ENCODE results near the gene TULP4. TPM values are rescaled to one million over a fixed set of nuclear protein-coding genes. Genes with fewer than 3 reads are reported as not detected.

Gene TULP4
- total RNA-seq, 1 experiment from 2014 or later: 210 TPM

- Histone ChIP-seq H3K27ac (no peak overlapping the region), H3K4me3 (no peak overlapping the region), H3K36me3 (no peaks in the 10 kb centered on the region), H3K4me1 (no peaks in the 10 kb centered on the region), H3K27me3 (no peaks in the 10 kb centered on the region), H3K9me3 (replicated peaks) (peaks cover 15% of the 10 kb centered on the region)
- DNase-seq: no peak
Measured at GRCh38 chr6:158529629-158530028, 217.4 kb downstream of the TULP4 start.

GRCh38 chr6:158531566-158531965, 219.3 kb downstream of the TULP4 start:
- Histone ChIP-seq H3K27ac (no peak overlapping the region), H3K36me3 (no peaks in the 10 kb centered on the region), H3K9me3 (replicated peaks) (peaks cover 15% of the 10 kb centered on the region), H3K4me3 (no peak overlapping the region), H3K4me1 (no peaks in the 10 kb centered on the region), H3K27me3 (no peaks in the 10 kb centered on the region)
- DNase-seq: no peak

- H3K9me3 ChIP-seq (replicated peaks): peaks cover 11% of the 10 kb centered on the region
- H3K27me3 ChIP-seq: no peaks in the 10 kb centered on the region
- H3K4me3 ChIP-seq: no peak overlapping the region
- no peaks in the 10 kb centered on the region for H3K4me1 ChIP-seq
- no peak overlapping the region for H3K27ac ChIP-seq
- no peaks in the 10 kb centered on the region for H3K36me3 ChIP-seq
- no peak for DNase-seq
Measured at GRCh38 chr6:158531970-158532369, 219.7 kb downstream of the TULP4 start.

GRCh38 chr6:158536084-158536890, 224.0 kb downstream of the TULP4 start:
- peak overlapping the region; percentile 55 for H3K4me3 ChIP-seq
- DNase-seq: peak; percentile 74 to 81
- peaks cover 13% of the 10 kb centered on the region; the same call in 1 of the 2 replicates for H3K4me1 ChIP-seq
- H3K27ac ChIP-seq: no peak overlapping the region
- H3K27me3 ChIP-seq: no peaks in the 10 kb centered on the region
- no peaks in the 10 kb centered on the region for H3K9me3 ChIP-seq (replicated peaks)
- H3K36me3 ChIP-seq: no peaks in the 10 kb centered on the region

GRCh38 chr6:158536891-158537798, 224.9 kb downstream of the TULP4 start:
- Histone ChIP-seq H3K27ac (no peak overlapping the region), H3K4me1 (peaks cover 13% of the 10 kb centered on the region; the same call in 1 of the 2 replicates), H3K9me3 (replicated peaks) (no peaks in the 10 kb centered on the region), H3K36me3 (no peaks in the 10 kb centered on the region), H3K27me3 (no peaks in the 10 kb centered on the region), H3K4me3 (peak overlapping the region; percentile 55)
- DNase-seq: peak; percentile 42 to 47

GRCh38 chr6:158538741-158539140, 226.5 kb downstream of the TULP4 start:
- Histone ChIP-seq H3K4me1 (peaks cover 13% of the 10 kb centered on the region; the same call in 1 of the 2 replicates), H3K27me3 (no peaks in the 10 kb centered on the region), H3K9me3 (replicated peaks) (no peaks in the 10 kb centered on the region), H3K36me3 (no peaks in the 10 kb centered on the region), H3K4me3 (no peak overlapping the region), H3K27ac (no peak overlapping the region)
- no peak for DNase-seq

- Histone ChIP-seq H3K4me3 (peak overlapping the region; percentile 11), H3K27me3 (no peaks in the 10 kb centered on the region), H3K9me3 (replicated peaks) (no peaks in the 10 kb centered on the region), H3K27ac (peak overlapping the region; percentile 17; the same call in 1 of the 2 replicates), H3K4me1 (peaks cover 13% of the 10 kb centered on the region; the same call in 1 of the 2 replicates), H3K36me3 (no peaks in the 10 kb centered on the region)
- peak; percentile 47 to 70 for DNase-seq
Measured at GRCh38 chr6:158539413-158539812, 227.1 kb downstream of the TULP4 start.

GRCh38 chr6:158539881-158540280, 227.6 kb downstream of the TULP4 start:
- Histone ChIP-seq H3K4me3 (peak overlapping the region; percentile 11), H3K27me3 (no peaks in the 10 kb centered on the region), H3K4me1 (peaks cover 13% of the 10 kb centered on the region; the same call in 1 of the 2 replicates), H3K27ac (peak overlapping the region; percentile 17; the same call in 1 of the 2 replicates), H3K9me3 (replicated peaks) (no peaks in the 10 kb centered on the region), H3K36me3 (no peaks in the 10 kb centered on the region)
- no peak for DNase-seq

- Histone ChIP-seq H3K9me3 (replicated peaks) (no peaks in the 10 kb centered on the region), H3K36me3 (no peaks in the 10 kb centered on the region), H3K4me1 (peaks cover 11% of the 10 kb centered on the region; the same call in 1 of the 2 replicates), H3K4me3 (no peak overlapping the region), H3K27me3 (no peaks in the 10 kb centered on the region), H3K27ac (no peak overlapping the region)
- DNase-seq: no peak
Measured at GRCh38 chr6:158543606-158544185, 231.4 kb downstream of the TULP4 start.

GRCh38 chr6:158544428-158544827, 232.2 kb downstream of the TULP4 start:
- H3K4me1 ChIP-seq: 0 out of 2 replicates have a peak, but pooled peaks cover 6% of the 10 kb centered on the region
- H3K36me3 ChIP-seq: no peaks in the 10 kb centered on the region
- no peaks in the 10 kb centered on the region for H3K9me3 ChIP-seq (replicated peaks)
- DNase-seq: no peak
- H3K27ac ChIP-seq: no peak overlapping the region
- H3K4me3 ChIP-seq: no peak overlapping the region
- no peaks in the 10 kb centered on the region for H3K27me3 ChIP-seq

- DNase-seq: peak; percentile 44 to 47
- H3K4me1 ChIP-seq: no peaks in the 10 kb centered on the region
- peak overlapping the region; percentile 14 for H3K4me3 ChIP-seq
- no peak overlapping the region for H3K27ac ChIP-seq
- H3K36me3 ChIP-seq: no peaks in the 10 kb centered on the region
- H3K9me3 ChIP-seq (replicated peaks): no peaks in the 10 kb centered on the region
- no peaks in the 10 kb centered on the region for H3K27me3 ChIP-seq
Measured at GRCh38 chr6:158545043-158545966, 233.0 kb downstream of the TULP4 start.

GRCh38 chr6:158548418-158549161, 236.3 kb downstream of the TULP4 start:
- no peaks in the 10 kb centered on the region for H3K27me3 ChIP-seq

GRCh38 chr6:158552055-158552795, 240.0 kb downstream of the TULP4 start:
- no peaks in the 10 kb centered on the region for H3K9me3 ChIP-seq (replicated peaks)
- no peak overlapping the region for H3K4me3 ChIP-seq

More at GRCh38 chr6:158548418-158549161, 236.3 kb downstream of the TULP4 start:
- H3K4me3 ChIP-seq: no peak overlapping the region
- no peak for DNase-seq
- no peaks in the 10 kb centered on the region for H3K36me3 ChIP-seq
- no peaks in the 10 kb centered on the region for H3K9me3 ChIP-seq (replicated peaks)
- H3K4me1 ChIP-seq: no peaks in the 10 kb centered on the region
- no peak overlapping the region for H3K27ac ChIP-seq

More at GRCh38 chr6:158552055-158552795, 240.0 kb downstream of the TULP4 start:
- Histone ChIP-seq H3K4me1 (no peaks in the 10 kb centered on the region; the same call in none of the 2 replicates), H3K36me3 (no peaks in the 10 kb centered on the region), H3K27ac (no peak overlapping the region), H3K27me3 (no peaks in the 10 kb centered on the region)
- no peak for DNase-seq
